Colon (tissue), 2 donors: ENCODE results near the gene GMIP.

ENCODE experiments used
- FAIRE-seq: peaks from 2 replicates; lab custom pipeline; 2012; peaks lifted over from hg19 to GRCh38; lab: Jason Lieb, UNC
- donor health status: control.
- donor health status: control.

GMIP gene

GRCh38 chr19:19635313-19635702, 8.1 kb downstream of the GMIP start:
- FAIRE-seq: no peak

DNA sequence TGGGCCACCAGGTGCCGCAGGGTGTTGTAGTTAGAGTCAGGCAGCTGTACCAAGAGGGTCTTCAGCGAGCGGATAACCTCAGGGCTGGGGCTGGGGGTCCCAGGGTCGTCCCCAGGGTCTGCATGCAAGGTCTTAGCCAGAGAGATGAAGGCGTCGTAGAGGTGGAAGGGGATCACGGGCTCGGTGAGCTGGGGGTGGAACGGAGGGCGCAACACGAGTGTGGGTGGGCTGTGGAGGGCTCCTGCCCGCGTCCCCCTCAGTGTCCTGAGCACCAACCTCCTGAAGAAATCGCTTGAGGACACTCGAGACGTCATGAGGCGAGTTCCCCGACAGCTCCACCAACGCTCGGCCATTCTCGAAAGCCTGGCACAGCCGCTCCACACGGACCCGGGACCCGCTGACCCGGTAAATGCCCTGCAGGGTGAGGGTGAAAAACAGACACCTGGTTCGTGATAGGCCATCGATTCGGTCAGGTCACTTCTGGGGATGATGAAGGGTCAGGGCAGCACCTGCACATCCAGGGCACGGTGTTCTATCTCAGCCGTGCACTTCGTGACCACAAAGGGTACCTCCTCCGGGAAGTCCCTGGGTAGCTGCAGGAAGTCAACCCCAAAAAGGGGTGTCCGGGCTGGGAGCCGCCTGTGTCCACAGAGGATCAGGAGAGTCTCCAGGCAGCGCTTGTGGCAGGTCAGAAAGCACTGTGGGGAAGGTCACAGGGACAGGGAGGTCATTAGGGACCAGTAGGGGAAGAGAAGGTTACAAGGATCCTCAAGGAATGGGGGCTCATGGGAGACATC, 8.7 kb downstream of the GMIP start:
- FAIRE-seq: no peak

GRCh38 chr19:19633711-19634515, 9.5 kb downstream of the GMIP start:
- no peak for FAIRE-seq

DNA sequence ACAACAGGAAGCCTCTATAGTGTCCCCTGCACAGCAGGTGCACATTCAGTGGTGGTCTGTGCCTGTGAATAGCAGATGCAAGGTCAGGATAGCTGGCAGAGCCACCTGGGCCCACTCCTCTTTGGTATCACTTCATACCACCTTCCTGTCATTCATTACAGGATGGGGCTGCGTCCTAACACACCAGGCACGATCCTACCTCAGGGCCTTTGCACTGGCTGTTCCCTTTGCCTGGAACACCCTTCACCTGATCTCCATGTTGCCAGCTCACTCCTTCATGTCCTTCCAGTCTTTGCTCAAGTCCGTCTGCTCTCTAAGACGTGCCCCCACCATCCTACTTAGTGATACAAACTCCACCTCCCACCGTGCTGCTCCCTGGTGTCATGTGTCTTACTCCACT, 10.8 kb downstream of the GMIP start:
- FAIRE-seq: no peak

DNA sequence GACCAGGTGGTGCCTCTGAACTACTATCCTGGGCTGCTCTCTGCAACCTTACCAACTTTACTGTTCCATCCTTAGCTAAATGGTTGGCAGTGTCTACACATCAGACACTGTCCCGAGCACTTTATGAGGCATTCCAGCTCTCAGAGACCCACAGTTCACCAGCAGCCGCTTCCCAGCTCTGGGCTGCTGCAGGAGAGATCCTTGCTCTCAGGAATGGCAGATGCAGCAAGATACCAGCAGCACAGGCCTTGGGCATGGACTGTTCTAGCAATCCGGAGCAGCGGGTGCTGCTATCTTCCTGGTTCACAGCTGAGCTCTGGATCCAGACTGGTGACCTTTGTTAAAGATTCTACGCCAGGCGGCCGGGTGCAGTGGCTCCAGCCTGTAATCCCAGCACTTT, 12.1 kb downstream of the GMIP start:
- FAIRE-seq: no peak

- no peak for FAIRE-seq
Observed at GRCh38 chr19:19630426-19630825, 13.0 kb downstream of the GMIP start.

DNA sequence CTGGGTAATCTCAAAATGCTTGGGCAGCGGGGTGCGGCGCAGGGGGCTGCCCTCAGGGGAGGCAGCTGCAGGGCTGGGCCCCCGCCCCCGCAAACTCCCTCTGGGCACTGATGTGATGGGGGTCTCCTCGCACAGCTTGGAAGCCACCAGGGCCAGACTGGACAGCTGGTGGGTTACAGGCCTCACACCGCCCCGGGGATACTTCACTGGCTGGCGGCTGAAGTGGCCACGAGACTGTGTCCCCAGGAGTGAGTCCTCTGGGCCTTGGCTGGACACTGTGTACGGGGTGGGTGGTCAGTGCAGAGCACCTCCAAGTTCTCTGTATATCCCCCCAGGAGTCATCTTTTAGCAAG, 13.4 kb downstream of the GMIP start:
- no peak for FAIRE-seq

DNA sequence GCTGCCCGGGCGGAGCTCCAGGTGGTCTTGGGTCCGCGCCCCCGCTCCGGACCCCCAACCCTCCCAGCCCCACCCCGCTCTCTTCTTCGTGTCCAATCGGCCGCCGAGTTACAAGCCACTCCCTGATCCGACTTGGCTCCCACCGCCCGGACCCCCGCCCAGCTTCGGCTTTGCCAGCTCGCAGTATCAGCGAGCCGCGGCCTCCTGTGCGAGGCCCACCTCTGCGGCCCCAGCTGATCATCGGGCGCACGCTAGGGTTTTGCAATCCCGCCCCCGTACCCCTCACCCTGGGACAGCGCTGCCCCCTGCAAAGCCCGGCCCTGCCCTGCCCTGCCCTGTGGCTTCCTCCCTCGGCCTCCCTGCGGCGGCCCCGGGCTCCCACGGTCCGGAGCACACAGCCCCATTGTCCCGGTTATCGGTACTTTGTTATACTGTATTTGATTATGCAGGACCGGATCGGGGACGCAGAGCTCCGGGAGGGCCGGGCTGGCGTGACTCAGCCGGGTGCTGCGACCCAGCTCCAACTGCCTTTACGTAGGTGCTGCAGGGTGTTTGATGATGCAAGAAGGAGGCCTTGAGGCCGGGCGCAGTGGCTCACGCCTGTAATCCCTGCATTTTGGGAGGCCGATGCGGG, 14.8 kb downstream of the GMIP start:
- FAIRE-seq: no peak

- no peak for FAIRE-seq
Observed at GRCh38 chr19:19627621-19628500, 15.6 kb downstream of the GMIP start, which contains the start of gene LPAR2. Gene LPAR2 (minus strand): TSS chr19:19628220. CDS start chr19:19627275, 945 bp downstream.

GRCh38 chr19:19626516-19627472, 16.7 kb downstream of the GMIP start:
- FAIRE-seq: no peak

GRCh38 chr19:19624032-19624570, 19.4 kb downstream of the GMIP start:
- FAIRE-seq: no peak

- no peak for FAIRE-seq
Observed at GRCh38 chr19:19623383-19623782, 20.1 kb downstream of the GMIP start.

GRCh38 chr19:19619849-19620210, 23.6 kb downstream of the GMIP start:
- FAIRE-seq: no peak

- no peak for FAIRE-seq
Observed at GRCh38 chr19:19619181-19619848, 24.1 kb downstream of the GMIP start.

GRCh38 chr19:19618219-19619051, 25.0 kb downstream of the GMIP start, which contains the start of gene PBX4:
Gene PBX4 (minus strand): TSS chr19:19618687. CDS start chr19:19618629, 58 bp downstream.
- no peak for FAIRE-seq

- FAIRE-seq: no peak
Observed at GRCh38 chr19:19615086-19615485, 28.4 kb downstream of the GMIP start.

DNA sequence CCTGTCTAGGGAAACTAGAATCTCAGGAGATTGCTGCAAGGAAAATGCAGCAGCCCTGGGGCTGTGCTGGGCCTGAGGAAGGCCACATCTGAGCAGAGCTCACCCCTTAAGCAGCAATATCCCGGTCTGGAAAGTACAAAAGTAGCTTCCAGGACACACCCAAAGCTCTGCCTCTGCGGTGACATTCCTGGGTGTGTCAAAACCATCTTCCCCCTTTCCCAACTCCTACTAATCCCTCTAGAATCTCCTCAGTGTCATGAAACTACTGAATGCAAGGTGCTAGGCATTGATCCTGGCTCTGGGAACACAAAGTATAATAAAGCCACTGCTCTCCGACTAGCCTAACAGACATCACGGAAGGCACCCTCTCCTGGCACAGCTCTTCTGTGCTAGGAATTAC, 30.0 kb downstream of the GMIP start:
- FAIRE-seq: no peak

- FAIRE-seq: no peak
Observed at GRCh38 chr19:19610376-19611202, 32.9 kb downstream of the GMIP start.
